Measurements from ENCODE around the gene ITIH5.

- TF ChIP-seq POLR2AphosphoS5 (IDR thresholded peaks at IDR 0.05) (no peak), CTCF (IDR thresholded peaks at IDR 0.05) (no peak)
Observed at GRCh38 chr10:7545261-7545660, 121.5 kb downstream of the ITIH5 start.
